H9 (cell line): Measurements from ENCODE around the gene ASF1B. TPM values are rescaled to one million over a fixed set of nuclear protein-coding genes. Genes with fewer than 3 reads are reported as not detected.

ENCODE experiments used
- DNase-seq: peaks from one replicate; pipeline ENCODE4 v3.0.0-alpha.2; 2017
- H2AFZ ChIP-seq: one replicate; pipeline ENCODE4 v1.6.1; 2013; ENCODE audit warnings: mild to moderate bottlenecking, low read length, control low read depth, moderate library complexity
- H2AK5ac ChIP-seq: 2 replicates; pipeline ENCODE4 v1.6.1; 2013; ENCODE audit warnings: low read length, control low read depth, mixed read lengths; ENCODE audit not compliant: insufficient read length
- H2BK120ac ChIP-seq: one replicate; pipeline ENCODE4 v1.6.1; 2013; ENCODE audit warnings: low read depth, mild to moderate bottlenecking, low read length, control low read depth, inconsistent platforms; ENCODE audit not compliant: poor library complexity, severe bottlenecking
- H2BK12ac ChIP-seq: 2 replicates; pipeline ENCODE4 v1.6.1; 2013; ENCODE audit warnings: low read length, control low read depth, mixed read lengths, low read depth; ENCODE audit not compliant: insufficient read length
- H2BK15ac ChIP-seq: 2 replicates; pipeline ENCODE4 v1.6.1; 2013; ENCODE audit warnings: low read depth, low read length, control low read depth
- H2BK20ac ChIP-seq: one replicate; pipeline ENCODE4 v1.6.1; 2013; ENCODE audit warnings: low read depth, mild to moderate bottlenecking, low read length, control low read depth, inconsistent platforms; ENCODE audit not compliant: poor library complexity, severe bottlenecking
- H2BK5ac ChIP-seq: 2 replicates; pipeline ENCODE4 v1.6.1; 2013; ENCODE audit warnings: low read length, control low read depth, mixed read lengths; ENCODE audit not compliant: insufficient read length
- H3K14ac ChIP-seq: 2 replicates; pipeline ENCODE4 v1.6.1; 2013; ENCODE audit warnings: low read length, control low read depth; ENCODE audit not compliant: insufficient read depth
- H3K18ac ChIP-seq: 2 replicates; pipeline ENCODE4 v1.6.1; 2013; ENCODE audit warnings: low read depth, mild to moderate bottlenecking, mixed read lengths, low read length, control low read depth; ENCODE audit not compliant: insufficient read length
- H3K23ac ChIP-seq: 2 replicates; pipeline ENCODE4 v1.6.1; 2013; ENCODE audit warnings: low read length, control low read depth, mixed read lengths, low read depth; ENCODE audit not compliant: insufficient read length
- H3K23me2 ChIP-seq: 2 replicates; pipeline ENCODE4 v1.6.1; 2013; ENCODE audit warnings: low read depth, mild to moderate bottlenecking, mixed read lengths, low read length, control low read depth; ENCODE audit not compliant: insufficient read length, poor library complexity, severe bottlenecking
- H3K27ac ChIP-seq: 2 replicates; pipeline ENCODE4 v1.5.1; 2013; ENCODE audit warnings: low read length, control low read depth, mixed read lengths, low read depth; ENCODE audit not compliant: insufficient read length
- H3K27me3 ChIP-seq: 2 replicates; pipeline ENCODE4 v1.6.1; 2013; ENCODE audit warnings: low read length, control low read depth, inconsistent platforms; ENCODE audit not compliant: insufficient read depth
- H3K4ac ChIP-seq: 2 replicates; pipeline ENCODE4 v1.6.1; 2013; ENCODE audit warnings: low read depth, mild to moderate bottlenecking, control low read depth, inconsistent platforms, low read length, moderate library complexity
- H3K4me1 ChIP-seq: 2 replicates; pipeline ENCODE4 v1.6.1; 2013; ENCODE audit warnings: low read length, control low read depth, inconsistent platforms; ENCODE audit not compliant: insufficient read depth
- H3K4me2 ChIP-seq: 2 replicates; pipeline ENCODE4 v1.6.1; 2013; ENCODE audit warnings: low read length, control low read depth, mixed read lengths; ENCODE audit not compliant: insufficient read length, insufficient read depth
- H3K56ac ChIP-seq: 2 replicates; pipeline ENCODE4 v1.6.1; 2013; ENCODE audit warnings: low read depth, mild to moderate bottlenecking, mixed read lengths, low read length, control low read depth; ENCODE audit not compliant: insufficient read length
- H3K79me1 ChIP-seq: 2 replicates; pipeline ENCODE4 v1.6.1; 2013; ENCODE audit warnings: low read depth, mild to moderate bottlenecking, moderate library complexity, low read length, control low read depth, inconsistent platforms; ENCODE audit not compliant: insufficient read depth, poor library complexity, severe bottlenecking
- H3K79me2 ChIP-seq: 2 replicates; pipeline ENCODE4 v1.6.1; 2013; ENCODE audit warnings: low read length, control low read depth, inconsistent platforms; ENCODE audit not compliant: insufficient read depth
- H3K9ac ChIP-seq: 2 replicates; pipeline ENCODE4 v1.6.1; 2013; ENCODE audit warnings: low read length, control low read depth, mixed read lengths; ENCODE audit not compliant: insufficient read length; ENCODE audit errors: extremely low read depth
- H3K9me3 ChIP-seq: one replicate; pipeline ENCODE4 v1.6.1; 2013; ENCODE audit warnings: low read depth, low read length, inconsistent platforms; ENCODE audit not compliant: control insufficient read depth
- H3T11ph ChIP-seq: one replicate; pipeline ENCODE4 v1.6.1; 2013; ENCODE audit warnings: mild to moderate bottlenecking, low read length, control low read depth, inconsistent platforms
- H4K20me1 ChIP-seq: one replicate; pipeline ENCODE4 v1.6.1; 2013; ENCODE audit not compliant: control insufficient read depth, insufficient read length, insufficient read depth
- H4K5ac ChIP-seq: 2 replicates; pipeline ENCODE4 v1.6.1; 2013; ENCODE audit warnings: low read depth, mild to moderate bottlenecking, mixed read lengths, low read length, control low read depth; ENCODE audit not compliant: insufficient read length
- H4K8ac ChIP-seq: replicated peaks from 2 replicates; pipeline ENCODE4 v1.6.1; 2013; ENCODE audit warnings: low read length, control low read depth, mixed read lengths, low read depth; ENCODE audit not compliant: insufficient read length
- H4K91ac ChIP-seq: 2 replicates; pipeline ENCODE4 v1.6.1; 2013; ENCODE audit warnings: low read depth, mild to moderate bottlenecking, moderate library complexity, mixed read lengths, low read length, control low read depth; ENCODE audit not compliant: insufficient read length
- H3K27ac Mint-ChIP-seq, 3 experiments: 2 replicates in 2 of 3; 3 replicates in 1 of 3; pipeline ENCODE4 v1.8.0; 2020 to 2021; ENCODE audit warnings: mixed read lengths in 3 of 3, mild to moderate bottlenecking in 1 of 3, moderate library complexity in 1 of 3
- H3K27me3 Mint-ChIP-seq: 2 replicates; pipeline ENCODE4 v1.8.0; 2021; ENCODE audit warnings: low read depth, mild to moderate bottlenecking, moderate library complexity, mixed read lengths
- H3K36me3 Mint-ChIP-seq, 3 experiments: 2 replicates in 2 of 3; 3 replicates in 1 of 3; pipeline ENCODE4 v1.8.0; 2020 to 2021; ENCODE audit warnings: low read depth in 3 of 3, mixed read lengths in 3 of 3; ENCODE audit not compliant: insufficient read depth in 1 of 3
- H3K4me1 Mint-ChIP-seq, 2 experiments: 2 replicates each; pipeline ENCODE4 v1.8.0; 2020; ENCODE audit warnings: mixed read lengths in 2 of 2
- H3K4me3 Mint-ChIP-seq, 2 experiments: 2 replicates in 1 of 2; 3 replicates in 1 of 2; pipeline ENCODE4 v1.8.0; 2020 to 2021; ENCODE audit warnings: mild to moderate bottlenecking in 2 of 2, mixed read lengths in 2 of 2, moderate library complexity in 1 of 2
- H3K9me3 Mint-ChIP-seq, 2 experiments: 2 replicates in 1 of 2; 3 replicates in 1 of 2; pipeline ENCODE4 v1.8.0; 2020; ENCODE audit warnings: mild to moderate bottlenecking in 2 of 2, mixed read lengths in 2 of 2, moderate library complexity in 1 of 2
- CTCF ChIP-seq: fragments of 200-600 bp; sonication (generic); conservative IDR thresholded peaks from 3 replicates; pipeline ENCODE4 v1.8.0; 2021; ENCODE audit warnings: antibody characterized with exemption, mild to moderate bottlenecking
- WGBS: extraction: QIAGEN DNeasy Blood & Tissue Kit; methylation state at CpG from one replicate; pipeline ENCODE4 v1.1.7; 2013; ENCODE audit warnings: missing lambda C conversion rate, low lambda C conversion rate, mixed read lengths; ENCODE audit not compliant: insufficient read length; ENCODE audit errors: extremely low coverage; 5-methylcytosine and 5-hydroxymethylcytosine counted together
- total RNA-seq: library from RNA; stranded (reverse); gene quantifications from 2 replicates; pipeline ENCODE4 v1.2.1, GENCODE V29; 2021

The ASF1B gene
- total RNA-seq, 1 experiment from 2014 or later, result 46.6 TPM

- WGBS, result no CpG with 5 or more reads among the region's 4 CpGs
- no peaks in the 10 kb centered on the region; the same call in 1 of the 2 replicates for H3K79me2 ChIP-seq
- no peaks in the 10 kb centered on the region for H3K4me1 Mint-ChIP-seq
- no peaks in the 10 kb centered on the region for H3K23me2 ChIP-seq
- H2BK120ac ChIP-seq, result no peak overlapping the region
- H3K9me3 ChIP-seq, result no peaks in the 10 kb centered on the region
- H3K9ac ChIP-seq, result no peak overlapping the region
- no peak overlapping the region for H2BK15ac ChIP-seq
- H3K9me3 Mint-ChIP-seq, result no peaks in the 10 kb centered on the region
- H3K56ac ChIP-seq, result no peak overlapping the region
- H2AK5ac ChIP-seq, result no peak overlapping the region
- no peak overlapping the region for H4K5ac ChIP-seq
- no peak for TF ChIP-seq CTCF
- no peaks in the 10 kb centered on the region for H3K79me1 ChIP-seq
- no peak overlapping the region for H2AFZ ChIP-seq
- H2BK5ac ChIP-seq, result no peak overlapping the region
- no peak overlapping the region for H3K27ac ChIP-seq
- no peak overlapping the region for H3K27ac Mint-ChIP-seq
- DNase-seq, result no peak
- H3T11ph ChIP-seq, result no peak overlapping the region
- H3K27me3 ChIP-seq, result no peaks in the 10 kb centered on the region
- no peaks in the 10 kb centered on the region for H4K20me1 ChIP-seq
- no peaks in the 10 kb centered on the region for H3K27me3 Mint-ChIP-seq
- no peak overlapping the region for H3K18ac ChIP-seq
- H3K4me1 ChIP-seq, result no peaks in the 10 kb centered on the region
- H4K8ac ChIP-seq, result no peak overlapping the region
- no peak overlapping the region for H4K91ac ChIP-seq
- no peak overlapping the region for H2BK12ac ChIP-seq
- peaks cover 30 to 54% (median 52%) of the 10 kb centered on the region in 3 experiments; a peak in 6 of 7 replicates for H3K36me3 Mint-ChIP-seq
- H3K23ac ChIP-seq, result no peak overlapping the region
- no peak overlapping the region for H3K14ac ChIP-seq
- no peak overlapping the region for H3K4ac ChIP-seq
- H3K4me3 Mint-ChIP-seq, result no peak overlapping the region
- no peak overlapping the region for H2BK20ac ChIP-seq
- H3K4me2 ChIP-seq, result no peak overlapping the region
Observed at GRCh38 chr19:14127929-14128509, 8.4 kb downstream of the ASF1B start.
